ENCODE results near the gene SPINT1. TPM values are rescaled to one million over a fixed set of nuclear protein-coding genes. Genes with fewer than 3 reads are reported as not detected.
A peak's percentile ranks its signal among the peaks of the same experiment; 100 is the strongest.

Gene SPINT1
- total RNA-seq, 2 donors from 2014 or later = 1.7 to 3.2 TPM

- intact Hi-C loops (cut with DNase I) = loop anchor here (10.0 kb wide), 1 partner anchor 278 kb away; no protein-coding TSS in a partner anchor
- peak; percentile 96 for DNase-seq (ENCODE audit: low spot score)
Measured at GRCh38 chr15:40906091-40906990, 62.5 kb downstream of the SPINT1 start.

- intact Hi-C loops (cut with DNase I) = loop anchor here (10.0 kb wide), 1 partner anchor 278 kb away; no protein-coding TSS in a partner anchor
Measured at GRCh38 chr15:40906991-40907802, 63.3 kb downstream of the SPINT1 start.

More at GRCh38 chr15:40906991-40907802, 63.3 kb downstream of the SPINT1 start:
- no peak for DNase-seq (ENCODE audit: low spot score)

Other genes starting within 250 kb of the SPINT1 start
- under 1 TPM; 0.52 to 0.79 TPM for gene KNL1, start 249.8 kb upstream of the SPINT1 start, total RNA-seq
- gene RAD51, start 148.9 kb upstream of the SPINT1 start, total RNA-seq = 1 to 10 TPM in 1 of 2 donors, under 1 TPM in 1; 0.52 to 1.0 TPM
- gene RMDN3, start 88.8 kb upstream of the SPINT1 start, total RNA-seq = 10 to 100 TPM; 22.3 to 23.6 TPM
- gene GCHFR, start 80.0 kb upstream of the SPINT1 start, total RNA-seq = 1 to 10 TPM; 7.1 to 8.9 TPM
- under 1 TPM; 0.10 to 0.28 TPM for gene C15orf62, start 74.1 kb upstream of the SPINT1 start, total RNA-seq
- gene ZFYVE19, start 37.0 kb upstream of the SPINT1 start, total RNA-seq = 1 to 10 TPM; 8.3 to 8.6 TPM
- gene DNAJC17, start 36.6 kb upstream of the SPINT1 start, total RNA-seq = 10 to 100 TPM; 18.3 to 22.9 TPM
- gene PPP1R14D, start 15.3 kb upstream of the SPINT1 start, total RNA-seq = not detected
- not detected for gene RHOV, start 30.2 kb downstream of the SPINT1 start, total RNA-seq
- gene VPS18, start 50.4 kb downstream of the SPINT1 start, total RNA-seq = 10 to 100 TPM; 21.9 to 23.3 TPM
- 1 to 10 TPM; 7.4 to 9.8 TPM for gene DLL4, start 85.3 kb downstream of the SPINT1 start, total RNA-seq
- 1 to 10 TPM; 1.5 to 3.9 TPM for gene CHAC1, start 109.4 kb downstream of the SPINT1 start, total RNA-seq